ENCODE data around the gene HSD11B1.

HSD11B1 gene

DNA sequence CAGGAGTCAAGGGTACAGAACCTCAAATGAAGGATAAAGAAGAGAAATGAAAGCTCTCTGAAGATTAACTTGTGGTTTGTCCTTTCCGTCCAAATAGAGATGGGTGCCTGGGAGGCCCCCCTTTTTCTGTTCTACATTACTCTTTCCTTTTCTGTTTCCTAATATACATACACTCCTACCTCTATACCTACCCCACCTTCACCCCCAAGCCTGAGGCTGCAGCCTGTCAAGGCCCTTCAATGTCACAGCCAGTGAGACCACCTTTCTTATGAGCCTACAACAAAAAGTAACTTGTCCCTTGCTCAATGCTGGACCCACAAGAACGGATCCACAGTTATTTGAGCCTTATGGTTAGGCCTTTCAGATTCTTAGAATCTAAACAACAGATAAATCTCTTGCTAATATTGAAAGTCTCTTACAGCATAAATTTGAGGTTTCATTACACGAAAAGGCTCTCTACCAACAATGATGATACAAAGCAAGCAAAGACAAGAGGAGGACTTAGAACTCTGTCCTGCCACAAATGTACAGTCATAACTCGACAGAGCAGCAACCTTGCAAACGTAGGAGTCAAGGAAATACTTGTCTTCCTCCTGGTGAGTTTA is 47.1 kb downstream of the HSD11B1 start:
- in situ Hi-C loops (cut with MboI; ENCODE audit: low sequenced_read_pairs), result no loop called here

DNA sequence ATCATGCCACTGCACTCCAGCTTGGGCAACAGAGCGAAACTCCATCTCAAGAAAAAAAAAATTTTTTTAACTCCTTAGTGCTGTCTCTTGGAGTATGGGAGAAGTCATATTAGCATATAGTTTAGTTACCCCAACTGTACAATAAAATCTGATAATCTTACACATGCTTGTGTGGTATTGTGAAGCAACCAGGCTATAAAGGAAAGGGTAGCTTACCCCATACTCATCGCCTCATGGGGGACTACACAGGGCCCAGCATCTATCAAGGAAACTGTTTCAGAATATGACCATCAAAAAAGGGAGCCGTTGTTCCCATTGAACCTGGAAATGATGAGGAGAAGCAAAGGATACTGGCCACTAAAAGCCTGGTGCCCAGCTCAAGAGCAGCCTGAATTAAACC is 48.2 kb downstream of the HSD11B1 start:
- in situ Hi-C loops (cut with MboI; ENCODE audit: low sequenced_read_pairs), result no loop called here

DNA sequence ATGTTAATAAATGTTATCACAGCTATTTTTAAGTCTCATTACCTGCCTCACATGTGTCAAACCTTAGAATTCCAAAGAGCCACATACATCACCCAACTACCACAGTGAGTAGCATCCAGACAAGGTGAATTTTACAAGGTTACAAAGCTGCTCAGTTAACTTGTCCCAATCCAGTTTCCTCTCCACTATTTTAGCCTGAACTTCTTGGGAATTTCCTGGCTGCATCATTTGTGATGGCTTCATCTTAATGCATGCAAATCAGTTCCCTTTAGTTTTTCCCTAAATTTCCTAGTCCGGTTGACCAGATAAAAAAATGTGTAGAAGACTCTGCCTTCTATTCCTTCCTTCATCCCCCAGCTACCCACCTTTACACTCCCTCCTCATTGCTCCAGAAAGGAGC is 50.6 kb downstream of the HSD11B1 start:
- in situ Hi-C loops (cut with MboI; ENCODE audit: low sequenced_read_pairs), result no loop called here

DNA sequence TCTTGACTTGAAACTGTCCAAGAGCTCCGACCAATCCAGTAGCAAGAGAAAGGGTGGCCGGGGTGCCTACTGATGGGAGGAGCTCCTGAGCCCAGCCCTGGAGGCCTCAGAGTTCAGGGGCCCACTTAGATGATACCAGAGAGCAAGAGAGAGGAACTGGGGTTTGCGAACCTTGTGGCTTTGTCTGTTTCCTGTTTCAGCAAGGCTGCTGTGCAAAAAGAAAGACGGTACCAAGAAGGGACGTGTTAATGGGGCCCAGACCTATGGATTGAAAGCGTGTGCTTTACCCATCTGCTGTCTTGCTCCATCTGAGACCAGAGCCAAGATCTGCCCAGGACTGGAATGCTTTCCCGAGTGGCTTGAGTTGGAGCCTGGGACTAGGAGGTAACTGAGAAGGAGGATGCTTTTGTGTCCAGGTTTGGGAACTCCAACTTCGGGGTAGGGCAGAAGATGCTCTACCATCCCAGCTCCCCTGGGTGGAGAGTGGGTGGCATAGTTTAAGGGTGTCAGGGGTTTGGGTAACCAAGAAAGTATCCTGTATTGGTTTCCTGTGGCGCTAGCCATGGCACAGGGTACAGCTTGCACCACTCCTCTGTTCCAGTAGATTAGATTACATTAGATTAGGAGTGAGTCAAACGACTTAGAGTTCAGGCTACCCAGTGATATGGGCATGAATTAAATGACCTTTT is 51.4 kb downstream of the HSD11B1 start, which contains the start of gene TRAF3IP3:
TRAF3IP3 (plus strand) TSS at position 128 of the 689 bp plus-strand sequence. CDS start 3,987 bp downstream, outside the sequence.
- in situ Hi-C loops (cut with MboI; ENCODE audit: low sequenced_read_pairs), result no loop called here

DNA sequence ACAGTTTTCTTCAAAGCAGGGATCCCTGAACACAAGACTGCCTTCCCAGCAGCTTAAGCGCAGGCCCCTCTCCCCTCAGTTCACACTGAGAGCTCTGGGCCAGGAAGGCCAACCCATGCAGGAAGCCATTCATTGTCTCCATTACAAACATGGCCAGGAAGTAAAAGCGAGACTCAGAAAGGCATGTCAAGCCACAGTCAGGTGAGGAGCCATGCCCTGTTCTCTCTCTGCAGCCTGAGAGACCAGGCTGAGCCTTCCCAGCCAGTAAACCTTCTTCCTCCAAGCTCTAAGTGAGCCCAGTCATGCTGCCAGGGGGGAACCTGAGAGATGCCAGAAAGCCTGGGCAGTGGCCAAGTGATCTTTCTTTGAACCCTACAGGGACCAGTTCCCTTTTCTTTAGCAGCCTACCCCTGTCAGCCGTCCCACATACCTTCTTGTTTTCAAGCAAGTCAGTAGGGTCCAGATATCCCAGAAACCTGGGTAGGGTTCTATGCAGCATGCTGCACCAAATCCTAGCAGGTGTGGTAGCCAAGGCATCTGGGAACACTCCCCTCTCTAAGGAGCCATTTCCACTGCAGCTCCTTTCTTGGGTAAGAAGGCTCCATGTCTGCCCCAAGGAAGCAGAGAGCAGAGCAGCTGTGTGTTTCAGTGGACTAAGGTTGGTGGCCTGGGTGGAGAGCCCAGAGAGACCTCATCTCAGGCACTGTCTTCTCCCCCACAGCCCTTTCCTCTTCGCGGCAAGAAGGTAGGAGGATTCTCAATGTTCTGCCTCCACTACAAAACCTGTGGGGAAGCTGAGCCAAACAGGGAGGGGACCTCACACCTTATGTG is 52.2 kb downstream of the HSD11B1 start:
- in situ Hi-C loops (cut with MboI; ENCODE audit: low sequenced_read_pairs), result no loop called here

DNA sequence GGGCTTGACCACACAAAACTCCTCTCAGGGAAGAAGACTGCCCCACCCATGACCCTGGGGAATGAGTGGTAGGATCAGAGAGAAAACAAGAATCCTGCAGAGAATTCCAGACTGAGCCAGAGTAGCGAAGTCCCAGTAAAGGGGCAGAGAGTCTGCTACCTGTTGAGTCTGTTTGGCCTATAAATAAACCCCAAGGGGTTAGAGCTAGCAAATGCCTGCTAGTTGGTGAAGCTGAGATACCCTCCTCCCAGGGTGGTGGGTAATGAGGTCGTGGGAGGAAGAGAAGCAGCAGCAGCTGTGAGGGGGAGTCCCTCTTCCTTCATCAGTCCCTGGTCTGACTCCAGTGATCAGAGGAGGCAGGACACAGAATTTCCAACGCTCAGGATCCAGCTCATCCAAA is 53.8 kb downstream of the HSD11B1 start:
- in situ Hi-C loops (cut with MboI; ENCODE audit: low sequenced_read_pairs), result no loop called here

DNA sequence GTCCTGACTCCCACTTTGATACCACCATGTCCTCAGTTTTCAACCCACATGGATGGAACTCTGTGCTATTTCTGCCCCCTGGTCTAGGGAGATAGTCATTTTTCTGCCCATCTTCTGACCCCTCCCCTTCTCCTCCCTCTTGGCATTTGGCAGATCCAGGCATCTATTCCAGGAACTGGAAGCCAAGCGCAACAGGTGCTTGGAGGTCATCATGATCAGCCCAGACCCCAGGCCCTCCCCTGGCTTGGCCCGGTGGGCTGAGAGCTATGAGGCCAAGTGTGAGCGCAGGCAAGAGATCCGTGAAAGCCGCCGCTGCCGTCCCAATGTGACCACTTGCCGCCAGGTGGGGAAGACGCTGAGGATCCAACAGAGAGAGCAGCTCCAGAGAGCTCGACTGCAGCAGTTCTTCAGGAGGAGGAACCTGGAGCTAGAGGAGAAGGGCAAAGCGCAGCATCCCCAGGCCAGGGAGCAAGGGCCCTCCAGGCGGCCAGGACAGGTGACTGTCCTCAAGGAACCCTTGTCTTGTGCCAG is 55.2 kb downstream of the HSD11B1 start:
- in situ Hi-C loops (cut with MboI; ENCODE audit: low sequenced_read_pairs), result no loop called here

DNA sequence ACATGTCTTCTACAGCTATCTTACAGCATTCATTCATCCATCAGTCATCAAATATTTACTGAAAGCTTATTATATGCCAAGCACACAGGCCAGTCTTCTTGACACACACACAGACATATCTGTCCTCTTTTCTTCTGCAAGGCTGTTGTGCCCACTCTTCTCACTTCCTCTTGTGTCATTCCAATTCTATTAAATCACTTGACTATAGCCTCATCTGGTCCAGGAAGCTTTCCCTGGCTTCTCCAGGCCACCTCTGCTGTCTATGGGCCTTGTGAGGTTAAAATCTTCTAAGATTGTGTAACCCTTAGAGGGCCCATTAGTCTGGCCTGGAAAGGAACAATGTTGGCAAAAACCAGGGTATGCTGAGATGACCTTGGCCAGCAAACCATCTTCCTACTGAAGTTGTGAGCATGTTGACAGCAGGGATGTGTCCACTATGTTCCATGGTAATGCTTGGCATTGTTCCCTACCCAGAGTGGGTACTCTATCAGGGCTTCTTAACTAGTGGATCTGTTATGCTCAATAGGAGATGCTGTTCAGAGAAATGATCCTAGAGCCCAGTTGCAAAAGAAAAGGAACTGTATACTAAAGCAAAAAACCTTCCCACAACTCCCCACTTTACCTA is 56.5 kb downstream of the HSD11B1 start:
- in situ Hi-C loops (cut with MboI; ENCODE audit: low sequenced_read_pairs), result no loop called here

DNA sequence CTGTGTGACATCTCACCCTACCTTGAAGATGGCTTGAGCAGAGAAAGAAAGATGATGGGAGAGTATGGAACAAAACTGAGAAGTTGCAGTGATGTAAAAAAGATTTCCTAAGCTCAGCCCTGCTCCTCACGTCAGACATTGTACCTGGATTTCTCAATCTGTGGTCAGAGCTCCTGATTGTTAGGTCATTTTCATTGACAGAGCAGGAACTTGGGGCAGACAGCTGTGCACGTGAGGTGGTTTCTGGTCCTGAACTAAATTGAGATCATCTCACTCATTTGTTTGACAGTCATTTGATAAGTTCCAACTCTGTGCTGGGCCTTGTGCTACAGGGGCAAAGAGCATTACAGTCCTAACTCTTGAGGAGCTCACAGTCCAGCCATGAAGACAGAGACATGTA is 61.4 kb downstream of the HSD11B1 start:
- in situ Hi-C loops (cut with MboI; ENCODE audit: low sequenced_read_pairs), result no loop called here

DNA sequence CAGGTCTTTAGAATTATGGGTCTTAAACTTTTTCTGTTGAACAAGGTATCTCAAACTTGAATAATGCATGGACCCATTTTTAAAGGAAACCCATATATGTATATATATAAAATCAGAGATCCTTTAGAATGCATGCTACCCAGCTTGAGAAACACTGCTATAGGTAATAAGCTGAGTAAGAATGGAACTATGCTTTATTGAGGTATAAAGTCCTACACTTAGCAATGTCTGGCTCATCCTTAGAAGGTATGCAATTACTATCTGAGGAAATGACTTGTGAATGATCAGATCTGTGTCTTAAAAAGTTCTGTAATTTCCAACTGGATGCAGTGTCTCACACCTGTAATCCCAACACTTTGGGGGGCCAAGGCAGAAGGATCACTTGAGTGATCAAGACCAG is 62.5 kb downstream of the HSD11B1 start:
- in situ Hi-C loops (cut with MboI; ENCODE audit: low sequenced_read_pairs), result no loop called here

DNA sequence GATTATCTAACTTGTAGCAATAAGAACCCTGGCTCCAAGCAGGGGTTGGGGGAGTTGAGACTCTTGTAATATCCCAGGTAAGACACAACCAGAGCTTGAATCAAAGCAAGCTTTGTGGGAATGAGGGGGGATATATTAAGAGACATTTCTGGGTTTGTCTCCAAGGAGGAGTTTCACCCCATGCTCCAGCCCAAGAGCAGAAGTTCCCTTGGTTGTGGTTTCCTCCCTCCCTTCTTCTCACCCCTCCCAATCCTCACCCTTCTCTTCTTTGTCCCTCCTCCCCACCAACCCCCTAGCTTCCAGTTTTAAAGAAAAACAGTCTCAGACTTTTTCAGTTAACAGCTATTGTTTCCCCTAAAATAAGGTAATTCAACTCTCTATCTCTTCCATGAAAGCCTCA is 63.1 kb downstream of the HSD11B1 start:
- in situ Hi-C loops (cut with MboI; ENCODE audit: low sequenced_read_pairs), result no loop called here

DNA sequence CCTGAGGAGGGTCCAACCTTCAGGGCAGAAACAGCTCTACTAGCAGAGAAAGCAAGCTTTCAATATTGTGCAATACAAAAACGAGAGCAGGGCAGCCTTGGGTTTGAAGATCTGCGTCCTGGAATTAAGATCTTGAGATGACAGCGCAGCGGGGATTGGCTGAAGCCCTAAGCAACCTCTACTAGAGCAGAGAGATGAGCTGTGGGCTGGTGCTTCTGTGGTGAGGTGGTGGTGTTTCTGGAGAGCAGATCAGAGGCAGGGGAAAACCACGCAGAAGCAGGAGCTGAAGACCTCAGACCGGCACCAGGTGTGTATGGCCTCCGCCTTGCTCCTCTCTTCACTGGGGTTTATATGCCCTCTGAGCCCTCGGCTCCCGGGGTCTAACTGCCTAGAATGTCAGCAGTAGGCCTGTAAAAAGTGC is 63.7 kb downstream of the HSD11B1 start:
- in situ Hi-C loops (cut with MboI; ENCODE audit: low sequenced_read_pairs), result no loop called here

DNA sequence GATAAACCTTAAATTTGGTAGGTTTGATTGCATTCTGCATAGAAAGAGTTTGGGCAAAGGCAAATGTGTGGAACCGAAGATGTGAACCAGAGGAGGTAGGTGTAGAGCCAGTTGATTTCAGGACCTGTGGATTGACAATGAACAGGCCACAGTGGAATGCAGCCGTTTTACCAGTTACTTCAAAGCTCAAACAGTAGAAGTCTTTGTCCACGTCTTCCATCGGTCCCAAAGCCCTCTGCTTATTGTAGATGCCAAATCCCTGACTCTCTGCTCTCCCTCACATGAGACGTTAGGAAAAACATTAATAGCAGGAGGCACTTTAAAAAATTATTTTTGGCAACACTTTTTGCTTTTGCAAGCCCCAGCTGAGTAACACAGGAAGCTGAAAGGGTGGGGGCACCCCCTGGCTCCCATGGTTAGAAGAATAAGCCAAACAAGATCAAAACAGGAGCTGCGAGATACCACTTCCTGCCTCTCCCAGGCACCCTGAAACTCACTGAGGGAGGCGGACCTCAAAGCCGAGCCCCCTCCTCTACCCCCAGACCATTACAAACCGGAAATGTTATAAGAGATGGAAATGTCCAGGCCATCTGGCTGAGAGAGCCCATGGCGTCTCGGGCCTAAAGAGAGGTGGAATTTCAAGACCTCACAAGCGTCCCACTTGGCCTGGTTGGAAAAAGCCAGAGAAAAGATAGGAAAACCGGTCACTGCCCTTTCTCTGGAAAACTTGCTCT is 64.7 kb downstream of the HSD11B1 start:
- in situ Hi-C loops (cut with MboI; ENCODE audit: low sequenced_read_pairs), result no loop called here

DNA sequence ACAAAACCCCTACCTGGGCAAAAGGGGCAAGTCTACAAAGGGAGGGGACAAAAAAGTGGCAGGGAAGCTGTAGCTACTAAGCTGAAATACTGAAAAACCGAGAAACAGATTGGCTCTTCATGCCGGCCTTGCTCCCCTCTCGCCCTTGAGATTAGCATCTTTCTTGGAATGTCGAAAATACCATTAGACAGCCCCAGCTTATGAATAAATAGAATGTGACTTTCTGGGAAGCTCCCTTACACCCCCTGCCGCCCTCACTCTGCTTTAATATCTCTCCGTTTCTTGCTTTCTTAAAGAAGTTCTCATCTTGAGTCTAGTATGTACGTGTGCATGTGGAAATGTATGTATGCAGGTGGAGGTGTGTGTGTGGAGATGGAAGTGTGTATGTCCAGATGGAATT is 65.3 kb downstream of the HSD11B1 start:
- in situ Hi-C loops (cut with MboI; ENCODE audit: low sequenced_read_pairs), result no loop called here

DNA sequence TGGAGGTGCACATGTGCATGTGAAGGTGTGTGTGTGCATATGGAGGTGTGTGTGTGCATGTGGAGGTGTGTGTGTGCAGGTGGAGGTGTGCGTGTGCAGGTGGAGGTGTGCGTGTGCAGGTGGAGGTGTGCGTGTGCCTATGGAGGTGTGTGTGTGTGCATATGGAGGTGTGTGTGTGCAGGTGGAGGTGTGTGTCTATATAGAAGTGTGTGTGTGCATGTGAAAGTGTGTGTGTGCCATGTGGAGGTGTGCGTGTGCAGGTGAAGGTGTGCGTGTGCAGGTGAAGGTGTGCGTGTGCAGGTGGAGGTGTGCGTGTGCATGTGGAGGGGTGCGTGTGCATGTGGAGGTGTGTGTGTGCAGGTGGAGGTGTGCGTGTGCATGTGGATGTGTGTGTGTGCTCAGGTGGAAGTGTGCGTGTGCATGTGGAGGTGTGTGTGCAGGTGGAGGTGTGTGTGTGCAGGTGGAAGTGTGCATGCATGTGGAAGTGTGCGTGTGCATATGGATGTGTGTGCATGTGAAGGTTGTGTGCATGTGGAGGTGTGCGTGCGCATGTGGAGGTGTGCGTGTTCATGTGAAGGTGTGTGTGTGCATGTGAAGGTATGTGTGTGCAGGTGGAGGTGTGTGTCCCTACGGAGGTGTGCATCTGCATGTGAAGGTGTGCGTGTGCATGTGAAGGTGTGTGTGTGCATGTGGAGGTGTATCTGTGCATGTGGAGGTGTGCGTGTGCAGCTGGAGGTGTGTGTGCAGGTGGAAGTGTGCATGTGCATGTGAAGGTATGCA is 66.2 kb downstream of the HSD11B1 start:
- in situ Hi-C loops (cut with MboI; ENCODE audit: low sequenced_read_pairs), result no loop called here

DNA sequence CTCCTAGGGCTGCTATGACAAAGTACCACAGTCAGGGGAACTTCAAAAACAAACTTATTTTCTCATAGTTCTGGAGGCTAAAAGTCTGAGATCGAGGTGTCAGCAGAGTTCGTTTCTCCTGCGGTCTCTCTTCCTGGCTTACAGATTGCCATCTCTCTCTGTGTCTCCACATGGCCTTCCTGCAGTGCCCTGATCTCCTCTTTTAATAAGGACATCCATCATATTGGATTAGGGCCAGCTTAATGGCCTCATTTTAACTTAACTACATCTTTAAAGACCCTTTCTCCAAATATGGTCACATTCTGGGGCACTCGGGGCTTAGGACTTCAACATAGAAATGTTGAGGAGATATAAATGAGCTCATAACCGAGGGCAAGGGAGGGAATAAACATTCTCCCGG is 67.5 kb downstream of the HSD11B1 start:
- in situ Hi-C loops (cut with MboI; ENCODE audit: low sequenced_read_pairs), result no loop called here

DNA sequence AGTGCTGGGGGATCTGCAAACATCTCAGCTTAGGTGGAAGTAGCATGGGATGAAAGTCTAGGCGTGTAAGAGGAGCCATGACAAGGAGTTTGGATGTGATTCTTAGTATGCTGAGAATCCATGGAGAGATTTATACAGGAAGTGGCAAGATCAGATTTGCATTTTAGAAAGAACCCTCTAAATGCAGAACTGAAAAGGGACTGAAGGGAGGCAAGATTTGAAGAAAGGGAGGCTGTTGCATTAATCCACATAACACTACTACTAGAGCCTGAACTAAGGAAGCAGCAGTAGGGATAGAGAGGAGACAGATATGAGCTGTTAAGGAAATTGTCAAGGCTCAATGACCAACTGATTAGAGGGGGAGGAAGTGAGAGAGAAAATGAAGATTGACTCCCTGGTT is 69.9 kb downstream of the HSD11B1 start:
- in situ Hi-C loops (cut with MboI; ENCODE audit: low sequenced_read_pairs), result no loop called here

DNA sequence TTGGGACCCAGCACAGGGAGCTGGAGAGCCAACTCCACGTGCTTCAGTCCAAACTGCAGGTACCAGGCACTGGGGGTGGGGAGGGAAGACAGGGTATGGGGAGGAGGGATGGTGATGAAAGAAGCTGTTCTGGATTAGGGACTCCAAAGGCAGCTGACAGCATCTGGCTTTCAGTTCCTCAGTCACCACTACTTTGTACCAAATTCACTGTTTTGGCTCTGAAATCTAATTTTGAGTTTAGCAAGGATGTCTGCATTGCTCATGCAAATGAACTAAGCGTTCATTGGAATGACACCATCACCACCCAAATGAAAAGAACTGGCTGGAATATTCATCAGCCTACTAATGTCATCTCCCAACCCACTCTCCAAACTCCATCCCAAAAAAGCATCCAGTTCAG is 71.0 kb downstream of the HSD11B1 start:
- in situ Hi-C loops (cut with MboI; ENCODE audit: low sequenced_read_pairs), result no loop called here

DNA sequence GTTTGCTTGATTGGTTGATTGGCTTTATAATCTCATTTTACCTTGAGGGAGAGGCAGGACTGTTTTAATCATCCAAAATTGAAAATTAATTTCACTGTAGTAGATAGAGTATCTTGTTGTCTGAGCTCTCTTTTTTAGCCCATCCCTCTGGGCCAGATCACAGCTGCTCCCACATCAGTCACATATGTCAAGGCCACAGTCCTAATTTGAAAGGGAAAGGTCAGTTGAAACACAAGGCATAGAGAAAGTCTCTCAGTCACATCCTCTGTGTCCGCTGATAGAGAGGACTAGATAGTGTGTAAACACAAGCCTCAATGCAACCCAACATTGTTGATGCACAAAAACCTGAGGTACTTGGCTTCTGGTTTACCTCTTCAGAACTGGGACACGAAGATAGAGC is 72.9 kb downstream of the HSD11B1 start:
- in situ Hi-C loops (cut with MboI; ENCODE audit: low sequenced_read_pairs), result no loop called here

DNA sequence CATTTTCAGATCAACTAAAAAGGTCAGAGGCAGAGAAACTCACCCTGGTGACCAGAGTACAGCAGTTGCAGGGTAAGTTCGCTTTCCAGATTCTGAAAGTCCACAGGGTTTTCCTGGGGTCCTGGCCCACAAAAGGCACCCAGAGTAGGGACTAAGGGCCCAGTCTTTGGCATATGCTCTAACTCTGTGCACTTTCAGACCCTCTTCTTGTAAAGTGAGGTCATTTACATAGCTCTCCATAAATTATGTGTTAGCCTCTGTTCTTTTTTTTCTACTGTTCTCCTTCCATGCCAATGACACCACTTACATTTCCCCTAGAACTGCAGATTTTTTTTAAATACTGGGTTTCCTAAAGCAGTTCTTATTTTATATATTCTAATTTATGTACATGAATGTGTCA is 73.5 kb downstream of the HSD11B1 start:
- in situ Hi-C loops (cut with MboI; ENCODE audit: low sequenced_read_pairs), result no loop called here

Data from HL-60/S4 (cell line).